ENCODE data around the gene NFATC1.
"Not testable (repeated sequence)": the region's sequence is repeated elsewhere in the genome, so short reads cannot be mapped to it uniquely, and the experiment has no call there.

Gene NFATC1

DNA sequence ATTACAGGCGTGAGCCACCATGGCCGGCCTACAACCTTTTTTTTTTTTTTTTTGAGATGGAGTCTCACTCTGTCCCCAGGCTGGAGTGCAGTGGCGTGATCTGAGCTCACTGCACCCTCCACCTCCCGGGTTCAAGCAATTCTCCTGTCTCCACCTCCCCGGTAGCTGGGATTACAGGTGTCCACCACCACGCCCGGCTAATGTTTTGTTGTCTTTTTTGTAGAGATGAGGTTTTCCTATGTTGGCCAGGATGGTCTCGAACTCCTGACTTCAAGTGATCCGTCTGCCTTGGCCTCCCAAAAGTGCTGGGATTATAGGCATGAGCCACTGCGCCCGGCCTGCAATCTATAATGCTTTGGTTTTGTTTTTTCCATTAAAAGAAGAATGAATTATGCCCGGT is 19.1 kb upstream of the NFATC1 start:
- DNase-seq, result not testable (repeated sequence)

GRCh38 chr18:79377187-79377891 is 18.4 kb upstream of the NFATC1 start:
- DNase-seq, result no peak

DNA sequence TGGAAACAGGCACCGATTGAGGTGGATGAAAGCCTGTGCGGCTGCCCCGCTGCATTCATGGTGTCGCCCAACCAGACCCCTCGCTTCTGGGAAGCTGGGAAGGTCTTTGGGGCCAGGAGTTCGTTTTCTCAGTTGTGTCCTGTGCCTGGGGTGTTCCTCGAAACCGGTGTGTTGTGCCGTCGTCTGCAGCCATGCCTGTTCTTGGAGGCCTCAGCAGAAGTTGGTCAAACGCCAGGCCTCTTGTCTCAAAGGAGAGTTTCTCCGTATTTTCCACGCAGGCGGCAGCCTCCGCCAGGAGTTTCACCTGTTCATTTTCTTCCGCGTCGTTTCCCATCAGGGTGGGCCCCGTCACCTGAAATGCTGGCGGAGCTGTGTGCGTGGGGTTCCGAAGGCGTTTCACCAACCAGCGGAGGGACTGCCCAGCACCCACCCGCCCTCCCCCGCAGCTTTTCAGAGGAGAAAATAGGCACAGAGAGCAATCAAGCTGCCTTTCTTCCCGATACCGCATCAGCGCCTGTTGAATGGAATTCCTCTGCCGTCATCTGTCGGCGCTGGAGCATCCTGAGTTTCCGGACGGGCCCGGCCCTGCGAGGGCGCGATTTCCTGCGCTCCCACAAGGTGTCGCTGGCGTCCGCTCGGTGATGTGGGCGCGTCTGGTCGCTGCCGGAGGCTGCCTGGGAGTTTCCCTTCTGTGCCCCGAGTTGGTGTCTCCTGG is 17.0 kb upstream of the NFATC1 start:
- DNase-seq, result no peak

DNA sequence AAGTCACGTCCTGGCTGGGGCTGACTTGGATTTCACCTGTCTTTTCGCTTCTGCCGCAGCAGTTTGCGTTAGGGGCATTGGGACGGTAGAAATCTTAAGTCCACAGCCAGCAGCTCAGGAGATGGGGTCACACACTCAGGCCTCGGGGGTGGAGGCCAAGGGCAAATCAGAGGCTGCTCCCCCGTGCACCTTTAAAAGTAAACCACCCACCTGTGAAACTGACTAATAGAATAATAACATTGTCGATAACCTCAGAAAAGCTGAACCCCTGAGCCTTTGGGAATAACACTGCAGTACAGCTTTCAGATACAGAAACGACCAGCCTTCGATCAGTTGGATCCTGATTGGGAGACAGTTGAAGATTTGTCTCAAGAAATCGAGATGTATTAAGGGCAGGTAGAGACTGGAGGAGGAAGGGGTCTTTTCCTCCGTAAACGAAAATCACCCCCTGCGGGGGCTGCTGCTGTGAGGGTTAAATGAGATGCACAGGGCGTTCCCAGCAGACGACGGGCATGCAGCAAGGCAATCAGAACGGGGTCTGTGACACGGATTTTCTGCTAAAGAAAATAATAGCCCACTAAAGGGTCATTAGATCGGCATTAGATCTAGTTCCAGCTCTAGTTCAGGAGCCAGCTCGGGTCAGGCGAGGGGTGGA is 16.4 kb upstream of the NFATC1 start:
- DNase-seq, result no peak

DNA sequence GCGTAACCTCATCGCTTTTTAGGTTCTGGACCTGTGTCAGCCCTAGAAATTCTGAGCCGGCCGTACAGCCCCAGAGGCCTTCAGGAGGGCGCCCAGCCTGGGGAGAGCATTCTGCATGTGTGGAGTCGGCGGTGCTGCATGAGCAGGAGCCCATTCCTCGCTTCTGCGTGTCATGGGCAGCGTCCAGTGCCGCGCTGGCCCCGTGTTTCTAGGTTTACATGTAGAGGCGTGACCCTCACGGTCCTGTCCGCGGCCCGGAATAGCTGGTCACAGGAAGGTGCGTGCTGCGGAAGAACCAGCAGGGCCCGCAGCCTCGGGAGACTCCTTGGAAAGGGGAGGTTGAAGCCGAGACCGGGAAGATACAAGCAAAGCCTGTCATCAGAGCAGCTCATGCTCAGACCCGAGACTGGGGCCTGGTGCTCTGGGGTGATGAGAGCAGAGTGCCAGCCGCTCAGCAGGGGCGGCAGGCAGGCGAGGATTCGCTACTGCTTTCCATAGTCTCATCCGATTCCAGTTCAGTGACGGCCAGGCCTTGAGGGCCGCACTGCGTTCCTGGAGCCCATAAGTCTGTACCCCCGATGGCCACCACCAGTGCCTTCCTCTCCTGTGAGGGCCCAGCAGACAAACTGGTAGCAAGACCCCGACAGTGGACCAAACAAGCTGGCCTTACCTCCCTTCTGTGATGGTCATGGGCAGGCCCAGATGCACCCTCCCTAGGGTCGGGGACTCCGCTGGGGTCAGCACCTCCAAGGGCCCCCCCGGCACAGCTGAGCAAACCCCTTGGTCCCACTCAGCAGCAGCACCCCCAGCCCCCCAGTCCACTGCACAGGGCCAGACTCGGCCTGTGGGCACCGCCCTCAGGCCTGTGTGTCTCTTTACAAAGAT is 15.6 kb upstream of the NFATC1 start:
- no peak for DNase-seq

DNA sequence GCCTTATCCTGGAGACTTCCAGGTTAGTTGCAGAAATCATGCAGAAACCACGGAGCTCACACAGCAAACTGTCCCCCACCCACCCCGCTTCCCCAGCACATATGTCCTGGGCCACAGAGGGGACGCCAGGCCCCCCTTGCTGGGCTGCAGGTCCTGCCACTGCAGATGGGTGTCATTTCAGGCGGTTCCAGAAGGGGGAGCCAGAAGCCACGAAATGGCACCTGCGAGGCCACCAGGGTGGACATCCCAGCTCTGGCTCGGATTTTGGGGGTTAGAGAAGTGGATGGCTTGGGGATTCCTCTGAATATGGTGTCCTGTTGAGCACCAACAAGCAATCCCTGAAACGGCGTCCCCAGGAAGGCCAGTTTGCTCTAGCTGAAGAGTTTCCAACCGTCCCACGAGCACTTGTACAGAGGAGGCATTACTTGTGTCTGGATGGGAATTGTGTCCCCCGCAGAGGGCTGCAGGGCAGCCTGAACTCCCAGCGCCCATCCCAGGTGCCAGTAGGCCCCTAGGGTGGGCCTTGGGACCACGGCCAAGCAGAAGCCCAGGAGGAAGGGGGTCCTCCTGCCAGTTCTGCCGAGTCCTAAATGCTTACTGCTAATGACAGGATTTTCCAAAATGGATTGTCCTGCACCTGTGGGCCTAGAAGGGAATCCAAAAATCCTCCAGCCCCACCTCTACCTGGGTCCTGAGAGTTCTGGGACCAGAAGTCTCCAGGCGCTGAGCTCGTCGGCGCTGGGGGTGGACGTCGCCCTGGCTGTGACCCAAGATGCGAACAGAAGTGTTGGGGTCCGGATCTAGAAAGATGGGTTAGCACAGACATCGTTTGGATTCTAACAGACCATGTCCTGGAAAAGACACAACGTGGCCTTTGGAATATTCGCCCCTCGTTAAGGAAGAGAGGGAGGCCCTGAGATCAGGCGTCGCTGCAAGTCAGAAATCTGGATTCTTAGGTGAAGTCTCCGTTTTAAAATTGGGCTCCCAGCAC is 14.6 kb upstream of the NFATC1 start:
- DNase-seq, result peak; percentile 65

DNA sequence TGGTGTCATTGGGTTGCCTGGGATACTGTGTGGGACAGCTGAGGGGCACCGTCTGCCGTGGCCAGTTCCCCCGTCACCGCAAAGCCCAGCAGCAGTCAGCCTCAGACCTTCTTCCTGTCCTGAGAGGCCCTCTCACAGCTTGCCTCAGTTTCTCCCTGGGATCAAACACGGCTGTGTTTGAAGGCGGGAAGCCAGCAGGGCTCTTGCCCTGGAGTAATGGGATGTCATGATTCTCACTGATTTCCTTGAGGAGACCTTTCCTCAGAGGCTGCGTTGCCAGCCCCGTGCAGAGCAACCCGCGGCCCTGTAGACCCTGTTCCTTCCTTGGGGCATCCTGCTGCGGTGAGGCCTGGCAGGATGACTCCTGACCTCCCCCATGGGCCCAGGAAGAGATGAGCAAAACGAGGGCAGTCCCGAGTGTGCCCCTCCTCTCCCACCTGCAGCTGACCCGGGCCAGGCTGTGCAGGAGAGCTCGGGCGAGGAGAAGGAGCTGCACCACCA is 13.9 kb upstream of the NFATC1 start:
- no peak for DNase-seq

GRCh38 chr18:79382681-79383387 is 12.9 kb upstream of the NFATC1 start:
- DNase-seq, result no peak

DNA sequence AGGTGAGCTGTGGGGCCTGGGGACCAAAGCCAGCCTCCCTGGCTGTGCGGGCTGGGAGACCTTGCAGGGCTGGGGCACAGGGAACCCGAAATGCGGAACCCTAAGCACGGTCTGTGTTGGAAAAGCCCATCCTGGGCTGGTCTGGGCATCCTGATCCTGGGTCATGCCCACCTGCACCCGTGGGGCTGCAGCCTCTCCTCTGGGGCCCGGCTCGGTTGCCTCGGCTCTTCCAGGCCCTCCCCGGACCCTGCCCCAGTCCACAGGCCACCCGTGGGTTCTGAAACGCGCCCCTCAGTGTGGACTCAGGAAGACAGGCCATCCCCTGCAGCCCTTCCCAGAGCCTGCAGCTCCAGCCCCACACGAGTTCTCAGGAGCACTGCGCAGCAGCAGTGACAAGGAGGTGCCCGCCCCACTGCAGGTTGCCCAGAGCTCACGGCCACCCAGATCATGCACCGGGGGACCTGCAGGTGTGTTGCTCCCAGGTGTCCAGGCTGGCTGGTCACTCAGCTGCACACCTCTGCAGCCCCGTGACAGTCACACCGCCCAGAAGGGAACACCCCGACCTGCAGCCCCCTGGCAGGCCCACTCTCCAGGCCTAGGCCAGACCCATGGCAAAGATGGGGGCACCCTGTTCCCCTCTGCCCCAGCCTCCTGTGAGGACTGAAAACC is 12.2 kb upstream of the NFATC1 start:
- no peak for DNase-seq

DNA sequence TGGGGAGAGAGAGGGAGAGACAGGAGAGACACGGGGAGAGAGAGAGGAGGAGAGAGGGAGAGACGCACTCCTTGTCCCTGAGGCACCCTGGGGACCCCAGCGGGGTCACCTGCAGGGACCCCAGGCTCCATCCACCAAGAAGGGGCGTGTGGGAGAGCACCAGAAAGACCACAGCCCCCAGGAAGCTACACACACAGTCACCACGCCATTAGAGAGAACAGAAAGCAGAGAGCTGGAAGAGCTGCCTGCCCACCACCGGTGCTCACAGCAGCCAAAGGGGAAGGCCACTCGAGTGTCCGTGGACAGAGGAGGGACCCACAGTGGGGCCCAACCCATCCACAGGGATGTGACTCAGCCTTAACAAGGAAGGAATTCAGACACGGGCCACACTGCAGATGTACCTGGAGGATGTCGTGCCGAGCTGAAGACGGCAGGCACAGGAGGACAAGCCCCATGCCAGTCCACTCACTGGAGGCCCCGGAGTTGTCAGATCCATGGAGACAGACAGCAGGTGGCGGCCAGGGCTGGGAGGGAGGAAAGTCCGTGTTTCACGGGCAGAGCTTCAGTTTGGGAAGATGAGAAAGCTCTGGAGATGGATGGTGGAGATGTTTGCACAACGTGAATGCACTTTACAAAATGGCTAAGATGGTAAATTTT is 11.5 kb upstream of the NFATC1 start:
- DNase-seq, result no peak

- no peak for DNase-seq
These were observed 10.9 kb upstream of the NFATC1 start for GRCh38 chr18:79384834-79385233.

DNA sequence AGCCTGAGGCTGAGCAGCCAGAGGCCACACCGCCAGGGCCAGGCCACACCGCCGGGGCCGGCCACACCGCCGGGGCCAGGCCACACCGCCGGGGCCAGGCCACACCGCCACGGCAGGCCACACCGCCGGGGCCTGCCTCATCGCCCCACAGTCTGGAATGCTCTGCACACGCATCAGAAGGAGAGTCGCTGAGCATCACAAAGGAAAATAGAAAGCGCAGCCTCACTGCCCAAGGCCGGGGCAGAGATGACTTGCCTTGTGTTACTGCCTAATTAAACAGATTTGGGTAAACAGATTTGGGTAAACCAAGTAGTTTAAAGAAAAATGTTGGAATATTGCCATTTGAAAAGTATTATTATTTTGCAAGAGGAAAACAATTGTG is 10.4 kb upstream of the NFATC1 start:
- no peak for DNase-seq

GRCh38 chr18:79385708-79386341 is 9.9 kb upstream of the NFATC1 start:
- no peak for DNase-seq

DNA sequence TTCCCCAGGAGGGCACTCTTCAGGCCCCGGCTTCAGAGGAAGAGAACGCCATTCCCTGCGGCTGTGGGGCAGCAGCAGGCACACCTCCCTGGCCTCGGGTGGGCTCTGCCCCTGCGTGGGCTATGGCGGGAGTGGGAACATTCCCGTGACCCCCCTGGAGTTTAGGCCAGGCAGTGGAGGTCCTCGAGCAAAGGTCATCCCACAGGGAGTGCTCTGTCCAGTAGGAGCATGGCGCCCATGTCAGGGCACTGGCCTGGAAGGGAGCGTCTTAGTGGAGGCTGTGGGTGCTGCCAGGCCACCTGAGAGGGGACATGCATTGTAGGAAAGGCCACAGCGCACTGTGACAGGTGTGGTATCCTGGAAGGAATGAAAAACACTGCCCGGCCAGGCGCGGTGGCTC is 9.2 kb upstream of the NFATC1 start:
- no peak for DNase-seq

DNA sequence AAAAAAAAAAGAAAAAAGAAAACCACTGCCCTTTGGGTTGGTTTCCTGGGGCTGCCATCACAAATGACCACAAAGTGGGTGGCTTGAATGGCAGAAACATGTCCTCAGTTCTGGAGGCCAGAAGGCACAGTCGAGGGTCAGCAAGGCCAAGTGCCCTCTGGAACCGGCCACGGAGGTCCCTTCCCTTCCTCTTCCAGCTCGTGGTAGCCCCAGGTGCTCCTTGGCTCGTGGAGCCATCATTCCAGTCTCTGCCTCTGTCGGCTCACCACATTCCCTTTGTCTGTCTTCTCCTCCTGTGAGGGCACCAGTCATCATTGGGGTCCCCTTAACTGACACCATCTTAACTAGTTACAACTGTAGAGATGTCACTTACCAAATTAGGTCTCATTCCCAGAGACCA is 8.5 kb upstream of the NFATC1 start:
- DNase-seq, result no peak

- DNase-seq, result no peak
These were observed 8.1 kb upstream of the NFATC1 start for GRCh38 chr18:79387615-79388014.

GRCh38 chr18:79388043-79388442 is 7.7 kb upstream of the NFATC1 start:
- DNase-seq, result no peak

DNA sequence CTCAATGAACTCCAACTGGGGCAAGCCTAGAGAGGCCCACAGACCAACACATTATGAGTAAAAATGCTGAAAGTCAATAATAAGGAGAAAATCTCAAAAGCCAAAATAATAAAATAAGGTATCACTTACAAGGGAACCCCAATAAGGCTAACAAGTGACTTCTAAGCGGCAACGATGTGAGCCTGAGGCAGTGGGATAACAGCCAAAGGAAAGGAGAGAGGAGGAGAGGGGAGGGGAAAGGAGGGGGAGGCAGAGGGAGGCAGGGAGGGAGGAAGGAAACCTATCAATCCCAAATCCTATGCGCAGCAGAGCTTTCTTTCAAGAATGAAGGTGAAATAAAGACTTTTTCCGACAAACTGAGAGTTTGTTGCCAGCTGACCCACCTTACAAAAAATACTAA is 6.0 kb upstream of the NFATC1 start:
- no peak for DNase-seq

DNA sequence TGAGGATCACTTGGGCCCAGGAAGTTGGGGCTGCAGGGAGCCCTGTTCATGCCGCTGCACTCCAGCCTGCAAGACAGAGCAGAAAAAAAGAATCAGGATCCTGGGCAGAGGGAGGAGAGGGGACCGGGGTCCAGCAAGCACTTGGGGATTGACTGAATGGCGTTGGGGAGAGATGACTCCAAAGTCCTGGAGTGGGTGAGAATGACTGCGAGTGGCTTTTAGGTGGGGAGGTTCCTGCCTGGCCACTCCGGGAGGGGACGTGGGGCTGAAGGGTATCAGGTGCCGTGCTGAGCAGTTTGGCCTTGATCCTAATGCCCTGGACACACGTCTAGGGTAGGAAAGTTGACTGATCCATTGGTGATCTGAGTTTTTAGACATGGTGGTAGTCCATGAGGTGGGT is 3.5 kb upstream of the NFATC1 start:
- no peak for DNase-seq
